Measurements from ENCODE around the gene STKLD1.
"Not testable (repeated sequence)": the region's sequence is repeated elsewhere in the genome, so short reads cannot be mapped to it uniquely, and the experiment has no call there.

STKLD1 gene

DNA sequence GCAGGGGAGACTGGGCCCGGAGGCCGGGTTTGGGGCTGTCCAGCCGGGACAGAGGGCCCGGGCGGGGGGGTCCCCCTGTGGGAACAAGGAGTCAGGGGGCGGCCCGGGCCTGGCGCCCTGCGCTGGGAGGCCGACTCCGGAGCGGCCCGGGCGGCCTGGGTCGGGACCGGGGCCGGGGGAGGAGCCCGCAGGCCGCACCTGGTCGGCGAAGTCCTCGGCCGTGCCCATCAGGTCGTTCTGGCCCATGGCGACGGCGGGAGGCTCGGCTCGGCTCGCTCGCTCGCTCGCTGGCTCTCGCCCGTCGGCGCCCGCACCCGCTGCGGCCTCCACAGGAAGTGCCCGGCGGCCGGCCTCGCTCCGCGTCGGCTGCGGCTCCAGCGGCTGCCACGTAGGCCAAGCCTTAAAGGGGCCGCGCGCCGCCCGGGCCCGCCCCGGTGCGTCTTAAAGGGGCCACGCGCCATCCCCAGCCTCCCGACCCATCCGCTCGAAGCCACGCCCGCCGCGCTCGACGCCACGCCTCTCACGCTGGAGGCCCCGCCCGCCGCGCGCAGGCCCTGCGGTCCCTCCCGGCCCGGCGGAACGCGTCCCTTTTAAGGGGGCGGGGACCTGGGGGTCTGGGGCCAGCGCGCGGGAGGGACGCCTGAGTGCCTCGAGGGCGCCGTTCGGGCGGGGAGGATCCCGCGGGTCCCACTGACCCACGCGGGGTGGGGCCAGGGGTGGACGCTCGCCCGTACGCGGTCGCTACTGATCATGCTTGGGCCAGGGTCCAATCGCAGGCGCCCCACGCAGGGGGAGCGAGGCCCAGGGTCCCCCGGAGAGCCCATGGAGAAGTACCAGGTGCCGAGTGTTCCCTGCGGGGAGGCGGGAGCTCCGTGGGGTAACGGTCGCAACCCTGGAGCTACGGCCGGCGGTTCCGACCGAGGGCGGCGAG is at the start of gene STKLD1, which contains the start of gene SURF4:
Gene STKLD1, plus strand, starts transcription at position 643 of the 931 bp plus-strand sequence. Its CDS starts 108 bp downstream, at position 751.
Gene SURF4, minus strand, starts transcription at position 337 of the 931 bp plus-strand sequence. Its CDS starts 91 bp downstream, at position 246.
- H3K27me3 ChIP-seq (ENCODE audit: insufficient read depth, low read depth, severe bottlenecking), result no peaks in the 10 kb centered on the region
- H3K4me3 ChIP-seq (ENCODE audit: low read depth, low read length), result peak within 1 kb of the TSS; percentile 78
- peak within 1 kb of the TSS; percentile 94 for H3K27ac ChIP-seq
- H3K9me3 ChIP-seq (ENCODE audit: severe bottlenecking), result peaks cover 10% of the 10 kb centered on the region
- peaks cover 25% of the 10 kb centered on the region for H3K36me3 ChIP-seq
- DNase-seq, result peak; percentile 95
- TF ChIP-seq, protein P1, sequence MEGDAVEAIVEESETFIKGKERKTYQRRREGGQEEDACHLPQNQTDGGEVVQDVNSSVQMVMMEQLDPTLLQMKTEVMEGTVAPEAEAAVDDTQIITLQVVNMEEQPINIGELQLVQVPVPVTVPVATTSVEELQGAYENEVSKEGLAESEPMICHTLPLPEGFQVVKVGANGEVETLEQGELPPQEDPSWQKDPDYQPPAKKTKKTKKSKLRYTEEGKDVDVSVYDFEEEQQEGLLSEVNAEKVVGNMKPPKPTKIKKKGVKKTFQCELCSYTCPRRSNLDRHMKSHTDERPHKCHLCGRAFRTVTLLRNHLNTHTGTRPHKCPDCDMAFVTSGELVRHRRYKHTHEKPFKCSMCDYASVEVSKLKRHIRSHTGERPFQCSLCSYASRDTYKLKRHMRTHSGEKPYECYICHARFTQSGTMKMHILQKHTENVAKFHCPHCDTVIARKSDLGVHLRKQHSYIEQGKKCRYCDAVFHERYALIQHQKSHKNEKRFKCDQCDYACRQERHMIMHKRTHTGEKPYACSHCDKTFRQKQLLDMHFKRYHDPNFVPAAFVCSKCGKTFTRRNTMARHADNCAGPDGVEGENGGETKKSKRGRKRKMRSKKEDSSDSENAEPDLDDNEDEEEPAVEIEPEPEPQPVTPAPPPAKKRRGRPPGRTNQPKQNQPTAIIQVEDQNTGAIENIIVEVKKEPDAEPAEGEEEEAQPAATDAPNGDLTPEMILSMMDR (IDR thresholded peaks at IDR 0.05; ENCODE audit: low read depth, low read length), result no peak

DNA sequence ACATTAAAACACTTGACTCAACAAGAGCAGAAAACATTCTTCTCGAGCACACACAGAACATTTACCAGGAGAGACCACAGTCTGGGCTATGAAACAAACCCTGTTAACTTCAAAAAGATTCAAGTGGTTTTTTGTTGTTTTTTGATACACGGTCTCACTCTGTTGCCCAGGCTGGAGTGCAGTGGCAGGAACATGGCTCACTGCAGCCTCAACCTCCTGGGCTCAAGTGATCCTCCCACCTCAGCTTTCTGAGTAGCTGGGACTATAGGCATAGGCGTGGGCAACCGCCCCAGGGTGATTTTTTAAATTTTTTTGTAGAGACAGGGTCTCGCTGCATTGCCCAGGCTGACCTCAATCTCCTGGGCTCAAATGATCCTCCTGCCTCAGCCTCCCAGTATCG is 49.1 kb upstream of the STKLD1 start:
- H3K27me3 ChIP-seq (ENCODE audit: insufficient read depth, low read depth, severe bottlenecking); H3K9me3 ChIP-seq (ENCODE audit: severe bottlenecking); H3K27ac ChIP-seq; H3K4me3 ChIP-seq (ENCODE audit: low read depth, low read length); DNase-seq: not testable (repeated sequence)
- H3K36me3 ChIP-seq, result peaks cover 23% of the 10 kb centered on the region

DNA sequence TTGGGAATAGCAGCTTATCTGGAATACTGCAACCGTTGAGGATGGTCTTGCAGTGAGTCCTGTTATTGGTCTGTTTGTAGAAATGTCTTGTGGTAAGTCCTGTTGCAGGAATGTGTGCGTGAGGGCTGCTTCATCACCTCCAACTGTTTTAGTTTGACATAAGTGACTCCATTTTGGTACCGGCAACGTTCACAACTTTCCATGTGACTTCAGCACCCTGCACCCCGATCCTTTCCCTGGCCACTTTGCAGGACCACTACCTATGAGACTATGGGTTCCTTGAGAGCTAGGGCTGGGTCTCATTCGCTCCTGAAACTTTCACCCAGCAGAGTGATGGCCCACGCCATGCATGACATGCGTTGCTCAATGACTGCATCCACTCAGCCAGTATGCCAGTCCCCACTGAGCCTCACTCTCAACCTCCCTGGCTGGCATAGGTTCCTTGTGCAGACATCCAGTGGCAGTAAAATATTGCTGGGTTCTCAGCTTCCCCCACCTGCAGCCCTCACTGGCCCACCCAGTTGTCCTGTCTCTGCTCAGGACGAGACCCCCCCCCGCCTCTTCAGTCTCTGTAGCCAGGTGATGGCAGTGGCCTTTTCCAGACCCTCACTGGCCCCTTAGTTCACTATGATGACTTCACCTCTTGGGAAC is 48.2 kb upstream of the STKLD1 start:
- Histone ChIP-seq H3K9me3 (ENCODE audit: severe bottlenecking) (peaks cover 5% of the 10 kb centered on the region), H3K36me3 (peaks cover 32% of the 10 kb centered on the region), H3K27ac (no peak overlapping the region), H3K4me3 (ENCODE audit: low read depth, low read length) (no peak overlapping the region), H3K27me3 (ENCODE audit: insufficient read depth, low read depth, severe bottlenecking) (no peaks in the 10 kb centered on the region)
- TF ChIP-seq, protein P1 (IDR thresholded peaks at IDR 0.05; ENCODE audit: low read depth, low read length), result no peak
- DNase-seq, result no peak

DNA sequence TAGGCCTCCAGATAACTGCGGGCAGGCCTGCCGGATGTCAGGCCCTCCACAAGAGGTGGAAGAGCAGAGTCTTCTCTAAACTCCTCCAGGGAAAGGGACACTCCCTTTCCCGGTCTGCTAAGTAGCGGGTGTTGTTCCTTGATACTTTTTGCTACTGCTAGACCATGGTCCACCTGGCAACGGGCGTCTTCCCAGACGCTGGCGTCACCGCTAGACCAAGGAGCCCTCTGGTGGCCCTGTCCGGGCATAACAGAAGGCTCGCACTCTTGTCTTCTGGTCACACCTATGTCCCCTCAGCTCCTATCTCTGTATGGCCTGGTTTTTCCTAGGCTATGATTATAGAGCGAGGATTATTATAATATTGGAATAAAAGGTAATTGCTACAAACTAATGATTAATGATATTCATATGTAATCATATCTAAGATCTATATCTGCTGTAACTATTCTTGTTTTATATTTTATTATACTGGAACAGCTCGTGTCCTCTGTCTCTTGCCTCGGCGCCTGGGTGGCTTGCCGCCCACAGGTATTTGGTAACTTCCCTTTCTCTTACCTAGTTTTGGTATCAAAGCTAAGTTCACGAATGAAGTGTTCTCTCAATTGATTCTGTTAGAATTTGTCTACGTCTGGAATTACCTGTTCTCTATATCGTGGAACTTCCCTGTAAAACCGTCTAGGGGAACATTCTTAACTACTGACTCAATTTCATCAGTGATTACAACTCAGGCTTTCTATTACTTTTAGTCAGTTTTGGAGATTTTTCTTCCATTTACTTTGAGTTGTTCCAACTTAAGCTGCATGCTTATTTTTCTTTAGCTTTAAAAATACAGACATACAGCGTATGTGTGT is 46.6 kb upstream of the STKLD1 start:
- not testable (repeated sequence) for H3K27me3 ChIP-seq (ENCODE audit: insufficient read depth, low read depth, severe bottlenecking); H3K4me3 ChIP-seq (ENCODE audit: low read depth, low read length); H3K9me3 ChIP-seq (ENCODE audit: severe bottlenecking); H3K27ac ChIP-seq
- DNase-seq, result peak; percentile 45
- TF ChIP-seq, protein P1 (IDR thresholded peaks at IDR 0.05; ENCODE audit: low read depth, low read length), result peak; percentile 59; the same call in 1 of the 2 replicates
- peaks cover 48% of the 10 kb centered on the region for H3K36me3 ChIP-seq

DNA sequence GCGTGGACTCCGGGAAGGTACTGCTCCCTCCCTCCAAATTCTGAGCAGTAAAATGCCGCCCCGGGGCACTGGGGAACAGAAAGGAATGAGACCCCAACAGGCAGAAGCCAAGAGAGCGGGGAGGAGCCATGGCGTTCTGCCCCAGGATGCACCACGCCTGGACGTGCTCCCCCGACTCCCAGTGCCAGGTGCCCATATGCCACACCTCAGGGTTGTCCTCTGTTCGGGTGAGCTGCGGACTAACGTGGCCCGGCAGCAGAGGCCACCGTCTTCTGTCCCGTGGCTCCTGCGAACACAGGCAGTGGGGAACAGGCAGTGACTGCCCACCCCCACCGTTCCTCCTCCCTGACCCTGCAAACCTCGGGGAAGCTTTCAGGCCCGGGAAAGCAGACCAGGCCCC is 44.9 kb upstream of the STKLD1 start:
- Histone ChIP-seq H3K27me3 (ENCODE audit: insufficient read depth, low read depth, severe bottlenecking) (no peaks in the 10 kb centered on the region), H3K9me3 (ENCODE audit: severe bottlenecking) (no peaks in the 10 kb centered on the region), H3K4me3 (ENCODE audit: low read depth, low read length) (no peak overlapping the region), H3K36me3 (peaks cover 54% of the 10 kb centered on the region), H3K27ac (no peak overlapping the region)
- TF ChIP-seq, protein P1 (IDR thresholded peaks at IDR 0.05; ENCODE audit: low read depth, low read length), result no peak
- DNase-seq, result no peak

Data from WERI-Rb-1 (cell line).